Liver (tissue), 3 donors: ENCODE results near the gene BCL10.

Experiments
- CTCF ChIP-seq: fragments of 150-350 bp; IDR thresholded peaks from 2 replicates; pipeline ENCODE4 v1.5.1; 2017; ENCODE audit warnings: improper control_type of control experiment, low read depth, low read length; ENCODE audit not compliant: missing input control
- GABPA ChIP-seq, 2 donors: IDR thresholded peaks in 1 of 2; conservative IDR thresholded peaks in 1 of 2; 2 replicates each; pipeline ENCODE4 v1.6.1; 2016; ENCODE audit warnings: antibody characterized with exemption in 2 of 2, mild to moderate bottlenecking in 1 of 2, moderate library complexity in 1 of 2
- HNF4G ChIP-seq: IDR thresholded peaks from 2 replicates; pipeline ENCODE4 v1.6.1; 2016; ENCODE audit warnings: antibody characterized with exemption
- JUND ChIP-seq, 2 donors: IDR thresholded peaks; 2 replicates each; pipeline ENCODE4 v1.6.1; 2016; ENCODE audit warnings: antibody characterized with exemption in 2 of 2
- donor health status: healthy.
- donor health status: healthy.

DNA sequence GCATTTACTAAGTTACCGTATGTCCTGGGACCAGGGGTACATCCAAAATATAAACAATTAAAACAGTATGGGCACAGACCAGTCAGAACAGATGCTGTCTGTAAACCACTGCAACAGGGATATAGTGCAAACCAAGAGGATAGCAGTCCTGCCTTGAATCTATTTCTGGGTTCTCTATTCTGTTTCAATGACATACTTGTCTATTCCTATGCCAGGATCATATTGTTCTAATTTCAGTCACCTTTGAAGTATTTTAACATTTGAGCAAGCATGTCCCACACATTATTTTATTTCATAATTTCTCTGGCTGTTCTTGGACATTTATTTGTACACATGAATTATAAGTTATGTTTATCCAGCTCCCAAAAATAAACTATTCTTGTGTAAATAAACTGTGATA lies 47.5 kb downstream of the BCL10 start:
- TF ChIP-seq HNF4G (no peak), CTCF (no peak), GABPA (IDR thresholded peaks at IDR 0.05 in 1 of 2, conservative IDR thresholded peaks at IDR 0.05 in 1 of 2) (no peak), JUND (IDR thresholded peaks at IDR 0.05) (no peak)
